ENCODE data around the gene RCAN3.
"Not testable (repeated sequence)": the region's sequence is repeated elsewhere in the genome, so short reads cannot be mapped to it uniquely, and the experiment has no call there.

The RCAN3 gene

GRCh38 chr1:24481843-24482610, 20.6 kb upstream of the RCAN3 start:
- intact Hi-C loops (cut with DNase I), result no loop called here
- DNase-seq, result no peak

GRCh38 chr1:24483441-24483840, 19.2 kb upstream of the RCAN3 start:
- DNase-seq, result no peak
- intact Hi-C loops (cut with DNase I), result no loop called here

- DNase-seq, result no peak
- intact Hi-C loops (cut with DNase I), result no loop called here
These were observed 18.4 kb upstream of the RCAN3 start for GRCh38 chr1:24484199-24484598.

DNA sequence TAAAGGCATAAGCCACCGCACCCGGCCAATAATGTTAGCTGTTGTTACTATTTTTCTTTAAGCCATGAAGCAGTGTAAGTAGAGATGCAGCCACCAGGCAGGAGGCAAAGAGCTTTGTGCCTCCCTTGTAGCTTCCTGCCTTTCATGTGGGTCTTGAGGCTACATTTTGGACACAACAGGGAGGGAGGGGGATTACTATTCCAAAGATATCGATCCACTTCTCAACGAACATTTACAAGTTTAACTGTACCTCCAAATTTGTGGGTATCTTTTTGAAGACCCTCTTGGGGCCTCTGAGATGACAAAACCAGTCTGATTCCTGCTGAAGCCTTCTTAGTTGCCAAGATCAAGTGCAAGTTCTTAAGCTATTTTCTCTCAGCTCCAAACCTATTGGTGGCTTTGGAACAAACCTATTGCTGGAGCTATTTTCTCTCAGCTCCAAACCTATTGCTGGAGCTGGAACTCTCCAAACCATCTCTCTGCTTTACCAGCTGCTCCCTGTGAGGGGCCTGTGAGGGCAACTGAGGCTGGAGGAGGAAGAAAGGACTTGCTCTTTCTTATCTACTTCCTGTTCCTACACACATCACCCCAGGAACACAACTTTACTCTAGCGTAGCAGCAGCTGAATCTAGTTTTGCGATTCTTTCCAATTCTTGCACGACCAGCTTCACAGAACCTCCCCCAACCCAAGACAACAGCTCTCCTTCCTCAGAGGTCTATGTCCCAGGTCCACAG, 16.1 kb upstream of the RCAN3 start:
- DNase-seq, result peak in 1 of 42 donors; percentile 1

DNA sequence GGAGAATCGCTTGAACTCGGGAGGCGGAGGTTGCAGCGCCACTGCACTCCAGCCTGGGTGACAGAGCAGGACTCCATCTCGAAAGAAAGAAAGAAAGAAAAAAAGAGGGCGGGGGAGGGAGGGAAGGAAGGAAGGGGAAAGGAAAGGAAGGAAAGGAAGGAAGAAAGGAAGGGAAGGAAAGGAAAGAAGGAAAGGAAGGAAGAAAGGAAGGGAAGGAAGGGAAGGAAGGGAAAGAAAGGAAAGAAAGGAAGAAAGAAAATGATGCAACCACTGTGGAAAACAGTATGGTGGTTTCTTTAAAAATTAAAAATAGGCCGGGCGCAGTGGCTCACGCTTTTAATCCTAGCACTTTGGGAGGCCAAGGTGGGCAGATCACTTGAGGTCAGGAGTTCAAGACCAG, 15.2 kb upstream of the RCAN3 start:
- intact Hi-C loops (cut with DNase I), result no loop called here
- no peak for DNase-seq

More for the DNA sequence above, 16.1 kb upstream of the RCAN3 start:
- intact Hi-C loops (cut with DNase I), result no loop called here

GRCh38 chr1:24488159-24488558, 14.5 kb upstream of the RCAN3 start:
- DNase-seq, result peak in 5 of 42 donors; percentile 19 to 55 (median 32)
- intact Hi-C loops (cut with DNase I), result not testable (repeated sequence)

DNA sequence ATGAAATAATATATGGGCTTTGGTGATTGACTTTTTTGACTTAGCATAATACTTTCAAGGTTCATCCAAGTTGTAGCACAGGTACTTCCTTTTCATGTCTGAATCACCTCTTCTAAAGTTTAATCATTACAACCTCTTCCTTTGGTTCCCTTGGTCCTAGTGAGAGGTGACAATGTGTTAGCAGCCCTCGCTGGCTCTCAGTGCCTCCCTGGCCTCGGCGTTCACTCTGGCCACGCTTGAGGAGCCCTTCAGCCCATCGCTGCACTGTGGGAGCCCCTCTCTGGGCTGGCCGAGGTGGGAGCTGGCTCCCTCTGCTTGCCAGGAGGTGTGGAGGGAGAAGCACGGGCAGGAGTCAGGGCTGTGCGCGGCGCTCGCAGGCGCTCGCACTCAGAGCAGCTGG, 13.0 kb upstream of the RCAN3 start:
- no peak for DNase-seq
- intact Hi-C loops (cut with DNase I), result no loop called here

GRCh38 chr1:24490101-24490781, 12.4 kb upstream of the RCAN3 start:
- intact Hi-C loops (cut with DNase I), result no loop called here
- peak in 1 of 42 donors; percentile 18 for DNase-seq

- peak in 1 of 42 donors; percentile 15 for DNase-seq
- intact Hi-C loops (cut with DNase I), result no loop called here
These were observed 10.9 kb upstream of the RCAN3 start for GRCh38 chr1:24491577-24492360.

- intact Hi-C loops (cut with DNase I); DNase-seq: not testable (repeated sequence)
These were observed 9.7 kb upstream of the RCAN3 start for GRCh38 chr1:24492935-24493334.

- intact Hi-C loops (cut with DNase I), result no loop called here
- no peak for DNase-seq
These were observed 8.9 kb upstream of the RCAN3 start for GRCh38 chr1:24493785-24494184.

GRCh38 chr1:24498589-24498988, 4.0 kb upstream of the RCAN3 start:
- intact Hi-C loops (cut with DNase I), result no loop called here

GRCh38 chr1:24500448-24501048, 2.1 kb upstream of the RCAN3 start:
- no peak for DNase-seq
- intact Hi-C loops (cut with DNase I), result no loop called here

More at GRCh38 chr1:24498589-24498988, 4.0 kb upstream of the RCAN3 start:
- no peak for DNase-seq

GRCh38 chr1:24501371-24502064, 1.1 kb upstream of the RCAN3 start:
- peak in 18 of 42 donors; percentile 9 to 53 (median 22) for DNase-seq
- intact Hi-C loops (cut with DNase I), result no loop called here

GRCh38 chr1:24502065-24502708, 449 bp upstream of the RCAN3 start:
- intact Hi-C loops (cut with DNase I), result no loop called here
- DNase-seq, result peak; percentile 29 to 80 (median 60)

DNA sequence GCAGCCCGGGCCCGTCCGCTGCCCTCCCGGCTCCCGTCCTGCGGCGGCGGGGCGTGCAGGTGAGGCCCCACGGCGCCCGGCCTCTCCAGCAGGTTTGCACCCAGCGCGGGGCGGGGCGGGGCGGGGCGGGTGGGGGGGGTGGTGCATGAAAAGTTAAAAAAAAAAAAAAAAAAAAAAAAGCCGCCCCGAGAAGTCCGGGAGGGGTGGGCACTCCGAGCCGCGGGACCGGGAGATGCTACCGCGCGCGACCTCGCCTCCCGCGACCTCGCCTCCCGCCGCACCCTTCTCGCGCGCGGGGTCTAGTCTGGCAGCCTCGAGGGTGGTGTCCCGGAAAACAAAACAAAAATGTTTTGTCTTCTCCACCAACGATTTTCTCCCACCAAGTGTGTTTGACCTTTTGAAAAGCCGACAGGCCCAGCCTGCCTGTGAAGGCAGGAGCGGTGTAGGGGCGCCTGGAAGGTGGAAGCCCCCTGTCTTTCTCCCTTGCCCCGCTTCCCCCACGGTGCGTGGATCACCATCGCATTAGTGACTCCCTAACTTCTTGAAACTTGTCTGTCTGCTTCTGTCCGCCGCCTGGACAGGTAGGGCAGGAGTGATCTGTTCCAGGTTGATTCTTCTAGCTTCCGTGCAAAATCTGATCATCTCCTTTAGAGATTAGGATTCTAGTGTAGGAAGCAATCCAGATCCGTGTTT, 569 bp downstream of the RCAN3 start:
- peak in 24 of 42 donors; percentile 9 to 60 (median 28) for DNase-seq
- intact Hi-C loops (cut with DNase I), result no loop called here
